GM12878 (cell line): ENCODE data around the gene MRPL16. TPM values are rescaled to one million over a fixed set of nuclear protein-coding genes. Genes with fewer than 3 reads are reported as not detected.

ENCODE experiments used
- ATAC-seq: fragments of 200-7000 bp; cut with Tn5 transposase; 3 replicates; pipeline ENCODE4 v1.9.1; 2020; ENCODE audit warnings: mild to moderate bottlenecking, moderate library complexity
- BruUV-seq: library from RNA; stranded (reverse); fragments of 400-500 nt; replicated peaks from 2 replicates; lab custom pipeline; 2021; lab: Mats Ljungman, UMichigan
- CTCF ChIA-PET: fragments of 300-600 bp; sonication (Branson Sonifier 250); formaldehyde crosslinking; extraction: SDS; loops from one replicate; lab custom pipeline; 2021; ENCODE audit warnings: inconsistent platforms; lab: Yijun Ruan, JAX
- POLR2A ChIA-PET: fragments of 350-600 bp; formaldehyde crosslinking; extraction: SDS; loops from one replicate; lab custom pipeline; 2021; ENCODE audit warnings: inconsistent platforms; lab: Charles Lee
- RAD21 ChIA-PET: fragments of 300-600 bp; sonication (Branson Sonifier 250); formaldehyde crosslinking; loops from one replicate; lab custom pipeline; 2023; ENCODE audit warnings: antibody characterized with exemption; ENCODE audit not compliant: unreplicated experiment; lab: Charles Lee
- SMC1A ChIA-PET: fragments of 300-600 bp; sonication (Branson Sonifier 250); formaldehyde crosslinking; loops from one replicate; lab custom pipeline; 2023; ENCODE audit not compliant: unreplicated experiment, uncharacterized antibody; lab: Charles Lee
- DNase-seq: peaks from one replicate; pipeline ENCODE4 v3.0.0-alpha.2; 2011; ENCODE audit warnings: low read depth, low spot score
- FAIRE-seq: peaks from 3 replicates; lab custom pipeline; 2011; peaks lifted over from hg19 to GRCh38; lab: Jason Lieb, UNC
- H2AFZ ChIP-seq: 2 replicates; pipeline ENCODE4 v1.6.0; 2011; ENCODE audit warnings: low read depth, low read length, control low read depth; ENCODE audit not compliant: control insufficient read depth
- H3K27ac ChIP-seq: 2 replicates; pipeline ENCODE4 v1.5.1; 2011; ENCODE audit warnings: control low read depth; ENCODE audit not compliant: control insufficient read depth, insufficient read depth
- H3K27me3 ChIP-seq, 2 experiments: replicated peaks in 1 of 2; 2 replicates each; pipeline versions ENCODE4 v1.6.0 to v1.6.1; 2011; ENCODE audit warnings: low read length in 1 of 2; ENCODE audit not compliant: control insufficient read depth in 2 of 2, insufficient read depth in 2 of 2
- H3K36me3 ChIP-seq, 2 experiments: 2 replicates each; pipeline ENCODE4 v1.5.1; 2011; ENCODE audit warnings: low read length in 1 of 2; ENCODE audit not compliant: control insufficient read depth in 2 of 2, insufficient read depth in 2 of 2
- H3K4me1 ChIP-seq: 2 replicates; pipeline ENCODE4 v1.6.1; 2011; ENCODE audit warnings: mild to moderate bottlenecking, low read length, moderate library complexity, mixed read lengths; ENCODE audit not compliant: control insufficient read depth, insufficient read depth
- H3K4me2 ChIP-seq: 2 replicates; pipeline ENCODE4 v1.6.0; 2011; ENCODE audit warnings: control low read depth; ENCODE audit not compliant: control insufficient read depth, insufficient read depth
- H3K4me3 ChIP-seq: fragments of 200-600 bp; sonication (generic); 2 replicates; pipeline ENCODE4 v1.5.1; 2016
- H3K79me2 ChIP-seq: 2 replicates; pipeline ENCODE4 v1.6.0; 2011; ENCODE audit warnings: low read length; ENCODE audit not compliant: control insufficient read depth, insufficient read depth
- H3K9ac ChIP-seq: 2 replicates; pipeline ENCODE4 v1.8.0; 2011; ENCODE audit warnings: low read length, control low read depth, mixed read lengths; ENCODE audit not compliant: control insufficient read depth, insufficient read depth
- H3K9me3 ChIP-seq: replicated peaks from 3 replicates; pipeline ENCODE4 v1.5.1; 2011; ENCODE audit warnings: mild to moderate bottlenecking, low read length; ENCODE audit not compliant: control insufficient read depth, insufficient read depth
- H4K20me1 ChIP-seq: 2 replicates; pipeline ENCODE4 v1.6.0; 2011; ENCODE audit not compliant: control insufficient read depth, insufficient read depth
- ASH2L ChIP-seq: fragments of 300-600, 200-600 bp; sonication (generic); IDR thresholded peaks from 2 replicates; pipeline ENCODE4 v1.6.1; 2017; ENCODE audit warnings: low read depth, mild to moderate bottlenecking, borderline replicate concordance
- BACH1 ChIP-seq: fragments of 450-650 bp; IDR thresholded peaks from 2 replicates; pipeline ENCODE4 v1.6.1; 2017; ENCODE audit warnings: mild to moderate bottlenecking, borderline replicate concordance
- ESRRA ChIP-seq: IDR thresholded peaks from 2 replicates; pipeline ENCODE4 v1.6.1; 2012; ENCODE audit warnings: mild to moderate bottlenecking, low read length, improper control_type of control experiment
- FOS ChIP-seq: IDR thresholded peaks from 3 replicates; pipeline ENCODE4 v1.6.1; 2011; ENCODE audit warnings: borderline replicate concordance; ENCODE audit not compliant: insufficient read length; ENCODE audit errors: extremely low read depth
- IRF5 ChIP-seq: fragments of 450-650 bp; IDR thresholded peaks from 2 replicates; pipeline ENCODE4 v1.6.1; 2017; ENCODE audit warnings: borderline replicate concordance
- MEF2A ChIP-seq: IDR thresholded peaks from 2 replicates; pipeline ENCODE4 v1.6.1; 2011; ENCODE audit warnings: low read depth, mild to moderate bottlenecking, low read length, moderate library complexity; ENCODE audit not compliant: insufficient read depth
- NBN ChIP-seq: fragments of 450-650 bp; IDR thresholded peaks from 2 replicates; pipeline ENCODE4 v1.6.1; 2016
- NKRF ChIP-seq: fragments of 450-650 bp; conservative IDR thresholded peaks from 2 replicates; pipeline ENCODE4 v1.6.1; 2017; ENCODE audit warnings: mild to moderate bottlenecking, moderate library complexity
- PML ChIP-seq: IDR thresholded peaks from 2 replicates; pipeline ENCODE4 v1.6.1; 2012; ENCODE audit warnings: low read length, inconsistent platforms
- POU2F2 ChIP-seq: IDR thresholded peaks from 3 replicates; pipeline ENCODE4 v1.6.1; 2011; ENCODE audit warnings: low read depth, mild to moderate bottlenecking, low read length, borderline replicate concordance
- RAD21 ChIP-seq: IDR thresholded peaks from 2 replicates; pipeline ENCODE4 v1.6.1; 2011; ENCODE audit warnings: mild to moderate bottlenecking, low read depth, low read length, moderate library complexity; ENCODE audit not compliant: insufficient read depth
- RB1 ChIP-seq: fragments of 450-650 bp; formaldehyde crosslinking; IDR thresholded peaks from 2 replicates; pipeline ENCODE4 v1.6.1; 2017; ENCODE audit warnings: mild to moderate bottlenecking, borderline replicate concordance
- RELA ChIP-seq: fragments of 450-650 bp; IDR thresholded peaks from 2 replicates; pipeline ENCODE4 v1.8.0; 2014; ENCODE audit warnings: borderline replicate concordance; ENCODE audit not compliant: partially characterized antibody
- RFX5 ChIP-seq: IDR thresholded peaks from 2 replicates; pipeline ENCODE4 v1.6.1; 2011; ENCODE audit warnings: low read depth, low read length, improper control_type of control experiment
- SP1 ChIP-seq: IDR thresholded peaks from one replicate; pipeline ENCODE4 v1.6.1; 2011; ENCODE audit warnings: low read depth, low read length
- TBL1XR1 ChIP-seq: IDR thresholded peaks from 2 replicates; pipeline ENCODE4 v1.6.1; 2012; ENCODE audit warnings: low read depth, low read length, improper control_type of control experiment
- WGBS: methylation state at CpG from one replicate; pipeline ENCODE4 v1.1.6; 2016; ENCODE audit warnings: low lambda C conversion rate; ENCODE audit not compliant: insufficient replicate concordance, insufficient coverage; ENCODE audit errors: missing lambda C conversion rate; 5-methylcytosine and 5-hydroxymethylcytosine counted together
- in situ Hi-C: fragments of 300-500 bp; cut with MboI; formaldehyde crosslinking; loops from 9 replicates; pipeline ENCODE4 v1.14.3; 2018; ENCODE audit warnings: mixed read lengths
- intact Hi-C: fragments of 100-400 bp; cut with micrococcal nuclease; formaldehyde crosslinking; loops from one replicate; pipeline ENCODE4 v1.14.2; 2022; ENCODE audit not compliant: unreplicated experiment
- polyA plus RNA-seq, 11 experiments: library from polyadenylated mRNA; depleted of rRNA in 4 of 11; unstranded in 6 of 11; stranded (reverse) in 5 of 11; fragments of >200 nt; fragmentation: Nextera tagmentation in 4 of 11; fragmentation: Illumina TruSeq in 1 of 11; extraction: Ambion mirVana in 4 of 11; extraction: Trizol in 1 of 11; gene quantifications; 1 replicate in 1 of 11; 2 replicates in 10 of 11; pipeline versions ENCODE4 v1.2.1 to v1.2.3, GENCODE V29; 2011 to 2016; ENCODE audit warnings: inconsistent platforms in 2 of 11, missing spikeins in 2 of 11, low read depth in 1 of 11
- total RNA-seq, 4 experiments: library from RNA; depleted of rRNA in 3 of 4; stranded (reverse); fragments of >200 nt in 3 of 4; fragmentation: Illumina TruSeq in 1 of 4; extraction: Trizol in 1 of 4; gene quantifications; 2 replicates each; pipeline versions ENCODE4 v1.2.1 to v1.2.3, GENCODE V29; 2013 to 2021
- TF ChIP-seq, protein P1 (sequence below): IDR thresholded peaks from 2 replicates; pipeline ENCODE4 v1.6.1; 2011; ENCODE audit warnings: low read depth, mild to moderate bottlenecking, low read length, moderate library complexity, borderline replicate concordance; ENCODE audit errors: extremely low read depth
- TF ChIP-seq, protein P2 (sequence below): fragments of 150-350 bp; IDR thresholded peaks from 2 replicates; pipeline ENCODE4 v1.6.1; 2016; ENCODE audit warnings: low read depth, low read length

The MRPL16 gene
- total and polyA plus RNA-seq, 10 of the 15 experiments (the other 5 are each of a cell fraction or from before 2014, with no cell fraction given) = 38.2 to 167 (median 106) TPM

GRCh38 chr11:59771605-59772004 is 39.0 kb downstream of the MRPL16 start:
- in situ Hi-C loops (loop anchor here (5.0 kb wide), 1 partner anchor 49 kb away; no protein-coding TSS in a partner anchor), intact Hi-C loops (loop anchor here (5.0 kb wide), 1 partner anchor 261 kb away; no protein-coding TSS in a partner anchor)
- Histone ChIP-seq H3K79me2 (no peaks in the 10 kb centered on the region), H3K36me3 (no peaks in the 10 kb centered on the region), H3K4me3 (no peak overlapping the region), H3K4me2 (no peak overlapping the region), H3K4me1 (peaks cover 5% of the 10 kb centered on the region), H2AFZ (no peak overlapping the region), H3K27me3 (no peaks in the 10 kb centered on the region; a peak in 1 of 4 replicates), H4K20me1 (no peaks in the 10 kb centered on the region), H3K9ac (no peak overlapping the region), H3K27ac (no peak overlapping the region), H3K9me3 (no peaks in the 10 kb centered on the region)
- DNase-seq = no peak
- BruUV-seq = no TSS peak
- no peak for FAIRE-seq
- no peak for ATAC-seq
- WGBS = 25% methylated on average over 4 of the region's 4 CpGs
- ChIA-PET SMC1A (no interaction called here), CTCF (interaction anchor here (1.3 to 2.2 kb wide), 3 partner anchors 14 to 30 kb away, joined by 4 to 9 read pairs (median 9); partner anchors contain the start of gene STX3), POLR2A (interaction anchor here (0.6 kb wide), 2 partner anchors 42 to 161 kb away, joined by 5 to 6 read pairs; no protein-coding TSS in a partner anchor), RAD21 (interaction anchor here (0.7 to 1.5 kb wide), 2 partner anchors 15 to 17 kb away, joined by 3 to 6 read pairs; partner anchors contain the start of gene STX3)
- no peak for TF ChIP-seq RELA
- no peak for TF ChIP-seq PML
- no peak for TF ChIP-seq POU2F2
- TF ChIP-seq TBL1XR1 = no peak
- no peak for TF ChIP-seq NKRF
- no peak for TF ChIP-seq RAD21
- TF ChIP-seq, protein P1, sequence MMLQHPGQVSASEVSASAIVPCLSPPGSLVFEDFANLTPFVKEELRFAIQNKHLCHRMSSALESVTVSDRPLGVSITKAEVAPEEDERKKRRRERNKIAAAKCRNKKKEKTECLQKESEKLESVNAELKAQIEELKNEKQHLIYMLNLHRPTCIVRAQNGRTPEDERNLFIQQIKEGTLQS = no peak
- TF ChIP-seq IRF5 = no peak
- TF ChIP-seq, protein P2, sequence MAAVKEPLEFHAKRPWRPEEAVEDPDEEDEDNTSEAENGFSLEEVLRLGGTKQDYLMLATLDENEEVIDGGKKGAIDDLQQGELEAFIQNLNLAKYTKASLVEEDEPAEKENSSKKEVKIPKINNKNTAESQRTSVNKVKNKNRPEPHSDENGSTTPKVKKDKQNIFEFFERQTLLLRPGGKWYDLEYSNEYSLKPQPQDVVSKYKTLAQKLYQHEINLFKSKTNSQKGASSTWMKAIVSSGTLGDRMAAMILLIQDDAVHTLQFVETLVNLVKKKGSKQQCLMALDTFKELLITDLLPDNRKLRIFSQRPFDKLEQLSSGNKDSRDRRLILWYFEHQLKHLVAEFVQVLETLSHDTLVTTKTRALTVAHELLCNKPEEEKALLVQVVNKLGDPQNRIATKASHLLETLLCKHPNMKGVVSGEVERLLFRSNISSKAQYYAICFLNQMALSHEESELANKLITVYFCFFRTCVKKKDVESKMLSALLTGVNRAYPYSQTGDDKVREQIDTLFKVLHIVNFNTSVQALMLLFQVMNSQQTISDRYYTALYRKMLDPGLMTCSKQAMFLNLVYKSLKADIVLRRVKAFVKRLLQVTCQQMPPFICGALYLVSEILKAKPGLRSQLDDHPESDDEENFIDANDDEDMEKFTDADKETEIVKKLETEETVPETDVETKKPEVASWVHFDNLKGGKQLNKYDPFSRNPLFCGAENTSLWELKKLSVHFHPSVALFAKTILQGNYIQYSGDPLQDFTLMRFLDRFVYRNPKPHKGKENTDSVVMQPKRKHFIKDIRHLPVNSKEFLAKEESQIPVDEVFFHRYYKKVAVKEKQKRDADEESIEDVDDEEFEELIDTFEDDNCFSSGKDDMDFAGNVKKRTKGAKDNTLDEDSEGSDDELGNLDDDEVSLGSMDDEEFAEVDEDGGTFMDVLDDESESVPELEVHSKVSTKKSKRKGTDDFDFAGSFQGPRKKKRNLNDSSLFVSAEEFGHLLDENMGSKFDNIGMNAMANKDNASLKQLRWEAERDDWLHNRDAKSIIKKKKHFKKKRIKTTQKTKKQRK = no peak
- no peak for TF ChIP-seq RFX5
- TF ChIP-seq BACH1 = no peak
- no peak for TF ChIP-seq FOS
- no peak for TF ChIP-seq SP1
- no peak for TF ChIP-seq MEF2A
- TF ChIP-seq ASH2L = no peak
- TF ChIP-seq NBN = no peak
- no peak for TF ChIP-seq RB1
- no peak for TF ChIP-seq ESRRA
